HEK293 (cell line): ENCODE results near the gene MYOF.
A peak's percentile ranks its signal among the peaks of the same experiment; 100 is the strongest.

Experiments
- BCL11B ChIP-seq: fragments of 450-650 bp; formaldehyde crosslinking; IDR thresholded peaks from 2 replicates; pipeline ENCODE4 v1.5.1; 2016; ENCODE audit warnings: low read depth, missing biosample characterization, missing genetic modification characterization
- HOXC10 ChIP-seq: sonication (generic); formaldehyde crosslinking; IDR thresholded peaks from 2 replicates; pipeline ENCODE4 v1.8.1; 2023; ENCODE audit warnings: mild to moderate bottlenecking, missing genetic modification reagents
- HOXD13 ChIP-seq: sonication (generic); formaldehyde crosslinking; IDR thresholded peaks from 2 replicates; pipeline ENCODE4 v1.8.0; 2022; ENCODE audit warnings: missing genetic modification reagents, borderline replicate concordance
- INSM2 ChIP-seq: fragments of 450-650 bp; formaldehyde crosslinking; IDR thresholded peaks from 2 replicates; pipeline ENCODE4 v1.5.1; 2016; ENCODE audit warnings: missing biosample characterization, missing genetic modification characterization
- KLF1 ChIP-seq: fragments of 450-650 bp; formaldehyde crosslinking; IDR thresholded peaks from 2 replicates; pipeline ENCODE4 v1.5.1; 2016; ENCODE audit warnings: missing biosample characterization, missing genetic modification characterization
- KLF10 ChIP-seq: fragments of 450-650 bp; IDR thresholded peaks from 2 replicates; pipeline ENCODE4 v1.5.1; 2018; ENCODE audit warnings: missing biosample characterization, mild to moderate bottlenecking, missing genetic modification characterization
- MYNN ChIP-seq: fragments of 450-650 bp; formaldehyde crosslinking; IDR thresholded peaks from 2 replicates; pipeline ENCODE4 v1.5.1; 2016; ENCODE audit warnings: missing biosample characterization, missing genetic modification characterization, borderline replicate concordance
- PATZ1 ChIP-seq: fragments of 450-650 bp; formaldehyde crosslinking; IDR thresholded peaks from 2 replicates; pipeline ENCODE4 v1.5.1; 2016; ENCODE audit warnings: missing biosample characterization, missing genetic modification characterization
- PRDM1 ChIP-seq: fragments of 450-650 bp; formaldehyde crosslinking; IDR thresholded peaks from 2 replicates; pipeline ENCODE4; 2016; ENCODE audit warnings: missing biosample characterization, missing genetic modification characterization
- PRDM2 ChIP-seq: fragments of 450-650 bp; formaldehyde crosslinking; IDR thresholded peaks from 2 replicates; pipeline ENCODE4 v1.5.1; 2016; ENCODE audit warnings: missing biosample characterization, missing genetic modification characterization, borderline replicate concordance
- ZBTB10 ChIP-seq: fragments of 450-650 bp; formaldehyde crosslinking; IDR thresholded peaks from 2 replicates; pipeline ENCODE4 v1.5.1; 2016; ENCODE audit warnings: missing biosample characterization, missing genetic modification characterization
- ZFP3 ChIP-seq: fragments of 450-650 bp; formaldehyde crosslinking; IDR thresholded peaks from 2 replicates; pipeline ENCODE4 v1.5.1; 2016; ENCODE audit warnings: low read depth, missing biosample characterization, missing genetic modification characterization
- ZIC2 ChIP-seq: fragments of 450-650 bp; formaldehyde crosslinking; IDR thresholded peaks from 2 replicates; pipeline ENCODE4 v1.5.1; 2016; ENCODE audit warnings: missing biosample characterization, missing genetic modification characterization
- ZNF23 ChIP-seq: fragments of 450-650 bp; formaldehyde crosslinking; IDR thresholded peaks from 2 replicates; pipeline ENCODE4 v1.5.1; 2016; ENCODE audit warnings: missing biosample characterization, missing genetic modification characterization, borderline replicate concordance
- ZNF274 ChIP-seq, 2 experiments: fragments of 200-500 bp in 1 of 2; fragments of 450-650 bp in 1 of 2; sonication (Bioruptor generic) in 1 of 2; formaldehyde crosslinking in 1 of 2; IDR thresholded peaks; 2 replicates each; pipeline versions ENCODE4 v1.5.1 to v1.6.1; 2014 to 2016; ENCODE audit warnings: borderline replicate concordance in 1 of 2, inconsistent platforms in 1 of 2, low read length in 1 of 2, missing biosample characterization in 1 of 2, missing genetic modification characterization in 1 of 2
- ZNF48 ChIP-seq: fragments of 450-650 bp; formaldehyde crosslinking; IDR thresholded peaks from 2 replicates; pipeline ENCODE4 v1.5.1; 2016; ENCODE audit warnings: missing biosample characterization, missing genetic modification characterization
- ZNF501 ChIP-seq: fragments of 450-650 bp; formaldehyde crosslinking; IDR thresholded peaks from 2 replicates; pipeline ENCODE4 v1.5.1; 2016; ENCODE audit warnings: missing biosample characterization, missing genetic modification characterization
- ZNF513 ChIP-seq: fragments of 450-650 bp; IDR thresholded peaks from 2 replicates; pipeline ENCODE4 v1.5.1; 2018; ENCODE audit warnings: missing biosample characterization, missing genetic modification characterization
- ZNF596 ChIP-seq: fragments of 450-650 bp; IDR thresholded peaks from 2 replicates; pipeline ENCODE4 v1.5.0; 2018; ENCODE audit warnings: missing biosample characterization, mild to moderate bottlenecking, missing genetic modification characterization, moderate library complexity
- ZNF623 ChIP-seq: fragments of 450-650 bp; formaldehyde crosslinking; IDR thresholded peaks from 2 replicates; pipeline ENCODE4 v1.5.1; 2016; ENCODE audit warnings: missing biosample characterization, missing genetic modification characterization
- ZNF624 ChIP-seq: fragments of 450-650 bp; formaldehyde crosslinking; IDR thresholded peaks from 2 replicates; pipeline ENCODE4 v1.5.1; 2017; ENCODE audit warnings: missing biosample characterization, missing genetic modification characterization
- ZNF629 ChIP-seq: fragments of 450-650 bp; formaldehyde crosslinking; IDR thresholded peaks from 2 replicates; pipeline ENCODE4 v1.5.1; 2017; ENCODE audit warnings: missing biosample characterization, missing genetic modification characterization
- ZNF670 ChIP-seq: fragments of 450-650 bp; formaldehyde crosslinking; IDR thresholded peaks from 2 replicates; pipeline ENCODE4 v1.5.1; 2016; ENCODE audit warnings: missing biosample characterization, missing genetic modification characterization, low read depth
- ZNF785 ChIP-seq: fragments of 450-650 bp; formaldehyde crosslinking; IDR thresholded peaks from 2 replicates; pipeline ENCODE4 v1.5.1; 2016; ENCODE audit warnings: missing biosample characterization, missing genetic modification characterization
- ZNF843 ChIP-seq: fragments of 450-650 bp; formaldehyde crosslinking; IDR thresholded peaks from 2 replicates; pipeline ENCODE4 v1.5.1; 2016; ENCODE audit warnings: missing biosample characterization, missing genetic modification characterization
- ZSCAN23 ChIP-seq: fragments of 450-650 bp; formaldehyde crosslinking; IDR thresholded peaks from 2 replicates; pipeline ENCODE4 v1.5.1; 2016; ENCODE audit warnings: missing biosample characterization, missing genetic modification characterization

MYOF gene

GRCh38 chr10:93437086-93437945, 44.8 kb downstream of the MYOF start (continued):
- TF ChIP-seq PRDM2 (no peak), ZNF624 (tag by site-specific recombination) (no peak), ZNF670 (no peak), MYNN (tag by site-specific recombination) (no peak), INSM2 (tag by site-specific recombination) (peak; percentile 58; the same call in 1 of the 2 replicates), ZNF48 (no peak), PRDM1 (tag by site-specific recombination) (no peak; the same call in 1 of the 2 replicates), ZNF513 (no peak), PATZ1 (tag by site-specific recombination) (peak; percentile 36; the same call in 1 of the 2 replicates), BCL11B (tag by site-specific recombination) (no peak), ZNF23 (tag by site-specific recombination) (no peak), HOXD13 (CRISPR knock-in tag) (no peak), ZNF623 (no peak), ZSCAN23 (tag by site-specific recombination) (no peak), KLF10 (peak; percentile 35; the same call in 1 of the 2 replicates), ZNF629 (tag by site-specific recombination) (peak; percentile 96), ZBTB10 (no peak), ZIC2 (tag by site-specific recombination) (no peak), ZNF596 (tag by site-specific recombination) (no peak), ZFP3 (tag by site-specific recombination) (no peak), ZNF843 (tag by site-specific recombination) (no peak), KLF1 (tag by site-specific recombination) (no peak), ZNF274 (IDR thresholded peaks at IDR 0.05; ENCODE audit: low read length) (no peak), ZNF274 (tag by site-specific recombination; IDR thresholded peaks at IDR 0.05; ENCODE audit: borderline replicate concordance) (no peak), ZNF785 (tag by site-specific recombination) (no peak), ZNF501 (tag by site-specific recombination) (no peak), HOXC10 (CRISPR knock-in tag) (no peak)
